Chondrocyte (in vitro differentiated cells): Measurements from ENCODE around the gene ABLIM2. TPM values are rescaled to one million over a fixed set of nuclear protein-coding genes. Genes with fewer than 3 reads are reported as not detected.
A peak's percentile ranks its signal among the peaks of the same experiment; 100 is the strongest.

Experiments
- DNase-seq: peaks from one replicate; pipeline ENCODE4 v3.0.0; 2021; ENCODE audit warnings: mixed read lengths, low spot score
- H3K27ac Mint-ChIP-seq: one replicate; pipeline ENCODE4 v1.8.0; 2021; ENCODE audit warnings: mild to moderate bottlenecking, moderate library complexity, mixed read lengths; ENCODE audit not compliant: unreplicated experiment
- H3K27me3 Mint-ChIP-seq: 2 replicates; pipeline ENCODE4 v1.8.0; 2021; ENCODE audit warnings: low read depth, mixed read lengths
- H3K36me3 Mint-ChIP-seq: 2 replicates; pipeline ENCODE4 v1.8.0; 2021; ENCODE audit warnings: low read depth, mixed read lengths
- H3K4me1 Mint-ChIP-seq: 2 replicates; pipeline ENCODE4 v1.8.0; 2021; ENCODE audit warnings: low read depth, mild to moderate bottlenecking, mixed read lengths
- H3K4me3 Mint-ChIP-seq: one replicate; pipeline ENCODE4 v1.8.0; 2021; ENCODE audit warnings: mild to moderate bottlenecking, moderate library complexity, mixed read lengths; ENCODE audit not compliant: unreplicated experiment
- H3K9me3 Mint-ChIP-seq: 2 replicates; pipeline ENCODE4 v1.8.0; 2021; ENCODE audit warnings: low read depth, mixed read lengths
- CTCF ChIP-seq: fragments of 200-600 bp; sonication (generic); IDR thresholded peaks from 2 replicates; pipeline ENCODE4 v1.5.0; 2021; ENCODE audit warnings: antibody characterized with exemption, mild to moderate bottlenecking, moderate library complexity
- total RNA-seq: library from RNA; stranded (reverse); gene quantifications from 3 replicates; pipeline ENCODE4 v1.2.1, GENCODE V29; 2021

ABLIM2 gene
- total RNA-seq, 1 donor from 2014 or later: 0.47 TPM

- Mint-ChIP-seq H3K4me3 (no peak overlapping the region), H3K27me3 (peaks cover 39% of the 10 kb centered on the region), H3K4me1 (peaks cover 3% of the 10 kb centered on the region), H3K9me3 (no peaks in the 10 kb centered on the region), H3K27ac (no peak overlapping the region), H3K36me3 (peaks cover 1% of the 10 kb centered on the region)
- TF ChIP-seq CTCF: no peak
- DNase-seq: no peak
Measured at GRCh38 chr4:8118035-8118434, 40.6 kb downstream of the ABLIM2 start.

GRCh38 chr4:8117278-8117682 is 41.3 kb downstream of the ABLIM2 start:
- no peaks in the 10 kb centered on the region for H3K4me1 Mint-ChIP-seq
- peaks cover 1% of the 10 kb centered on the region for H3K36me3 Mint-ChIP-seq
- H3K27ac Mint-ChIP-seq: no peak overlapping the region
- no peak for TF ChIP-seq CTCF
- DNase-seq: peak; percentile 58
- H3K4me3 Mint-ChIP-seq: no peak overlapping the region
- H3K27me3 Mint-ChIP-seq: peaks cover 44% of the 10 kb centered on the region
- no peaks in the 10 kb centered on the region for H3K9me3 Mint-ChIP-seq

- DNase-seq: peak; percentile 54
- Mint-ChIP-seq H3K4me1 (no peaks in the 10 kb centered on the region), H3K36me3 (peaks cover 1% of the 10 kb centered on the region), H3K9me3 (no peaks in the 10 kb centered on the region), H3K27ac (no peak overlapping the region), H3K27me3 (peaks cover 50% of the 10 kb centered on the region), H3K4me3 (no peak overlapping the region)
- TF ChIP-seq CTCF: no peak
Measured at GRCh38 chr4:8115916-8116315, 42.7 kb downstream of the ABLIM2 start.

- H3K4me1 Mint-ChIP-seq: no peaks in the 10 kb centered on the region
- H3K27me3 Mint-ChIP-seq: peaks cover 55% of the 10 kb centered on the region
- no peak for TF ChIP-seq CTCF
- H3K36me3 Mint-ChIP-seq: peaks cover 1% of the 10 kb centered on the region
- H3K27ac Mint-ChIP-seq: no peak overlapping the region
- DNase-seq: peak; percentile 44
- H3K9me3 Mint-ChIP-seq: no peaks in the 10 kb centered on the region
- H3K4me3 Mint-ChIP-seq: no peak overlapping the region
Measured at GRCh38 chr4:8115203-8115520, 43.5 kb downstream of the ABLIM2 start.

GRCh38 chr4:8114456-8115202 is 44.0 kb downstream of the ABLIM2 start:
- Mint-ChIP-seq H3K27me3 (peaks cover 57% of the 10 kb centered on the region), H3K4me3 (no peak overlapping the region), H3K36me3 (peaks cover 1% of the 10 kb centered on the region), H3K9me3 (no peaks in the 10 kb centered on the region), H3K4me1 (no peaks in the 10 kb centered on the region), H3K27ac (no peak overlapping the region)
- no peak for TF ChIP-seq CTCF
- peak; percentile 70 for DNase-seq
